H4 (cell line): ENCODE data around the gene SH3BP4. TPM values are rescaled to one million over a fixed set of nuclear protein-coding genes. Genes with fewer than 3 reads are reported as not detected.
"Not testable (repeated sequence)": the region's sequence is repeated elsewhere in the genome, so short reads cannot be mapped to it uniquely, and the experiment has no call there.

Experiments used
- DNase-seq: peaks from one replicate; pipeline ENCODE4 v3.0.0-alpha.2; 2015; ENCODE audit warnings: low spot score
- total RNA-seq: library from RNA; depleted of rRNA; stranded (reverse); fragments of >200 nt; shearing (Covaris generic); gene quantifications from 2 replicates; pipeline ENCODE4 v1.2.3, GENCODE V29; 2014

SH3BP4 gene
- total RNA-seq, 1 experiment from 2014 or later: 78.6 TPM

- DNase-seq: no peak
Measured at GRCh38 chr2:235010117-235010714, 58.4 kb downstream of the SH3BP4 start.

- DNase-seq: no peak
Measured at GRCh38 chr2:235011607-235011928, 59.8 kb downstream of the SH3BP4 start.

GRCh38 chr2:235011929-235012631 lies 60.3 kb downstream of the SH3BP4 start:
- DNase-seq: no peak

DNA sequence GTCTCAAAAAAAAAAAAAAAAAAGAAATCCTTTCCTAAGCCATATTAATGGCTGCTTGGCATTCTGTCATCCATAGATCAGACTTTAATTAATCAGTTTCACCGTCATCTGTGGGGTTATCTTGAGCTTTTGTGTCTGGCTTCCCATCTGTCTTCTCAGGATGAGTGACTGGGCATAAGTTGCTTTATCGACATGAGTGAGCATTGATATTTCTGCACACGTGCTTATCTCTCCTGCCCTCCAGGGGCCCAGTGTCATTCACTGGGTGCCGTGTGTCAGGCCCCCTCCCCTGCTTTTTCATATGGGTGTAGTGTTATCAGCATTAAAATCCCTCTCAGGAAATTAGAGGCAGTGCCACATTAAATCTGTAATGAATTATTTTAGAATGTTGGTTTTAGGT lies 65.6 kb downstream of the SH3BP4 start:
- no peak for DNase-seq

DNA sequence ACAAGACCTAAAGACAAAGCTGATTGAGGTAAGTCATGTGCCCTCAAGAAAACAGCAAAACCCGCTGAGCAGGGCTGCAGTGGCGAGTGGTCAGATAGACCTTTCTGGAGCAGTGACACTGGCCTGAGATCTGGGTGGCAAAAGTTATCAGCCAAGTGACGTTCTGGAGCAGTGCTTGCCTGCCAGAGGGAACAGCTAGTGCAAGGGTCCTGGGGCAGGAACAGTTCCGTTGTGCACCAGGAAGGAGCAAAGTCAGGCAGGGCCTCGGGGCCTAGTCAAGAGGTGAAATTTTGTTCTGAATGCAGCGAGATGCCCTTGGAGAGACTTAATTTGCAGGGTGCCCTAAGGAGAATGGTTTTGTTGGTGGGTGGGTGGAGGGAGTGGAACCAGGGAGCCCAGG lies 67.0 kb downstream of the SH3BP4 start:
- DNase-seq: no peak

- not testable (repeated sequence) for DNase-seq
Measured at GRCh38 chr2:235020141-235020540, 68.3 kb downstream of the SH3BP4 start.

GRCh38 chr2:235021752-235022151 lies 69.9 kb downstream of the SH3BP4 start:
- no peak for DNase-seq

- peak; percentile 48 for DNase-seq
Measured at GRCh38 chr2:235024191-235024860, 72.5 kb downstream of the SH3BP4 start.

DNA sequence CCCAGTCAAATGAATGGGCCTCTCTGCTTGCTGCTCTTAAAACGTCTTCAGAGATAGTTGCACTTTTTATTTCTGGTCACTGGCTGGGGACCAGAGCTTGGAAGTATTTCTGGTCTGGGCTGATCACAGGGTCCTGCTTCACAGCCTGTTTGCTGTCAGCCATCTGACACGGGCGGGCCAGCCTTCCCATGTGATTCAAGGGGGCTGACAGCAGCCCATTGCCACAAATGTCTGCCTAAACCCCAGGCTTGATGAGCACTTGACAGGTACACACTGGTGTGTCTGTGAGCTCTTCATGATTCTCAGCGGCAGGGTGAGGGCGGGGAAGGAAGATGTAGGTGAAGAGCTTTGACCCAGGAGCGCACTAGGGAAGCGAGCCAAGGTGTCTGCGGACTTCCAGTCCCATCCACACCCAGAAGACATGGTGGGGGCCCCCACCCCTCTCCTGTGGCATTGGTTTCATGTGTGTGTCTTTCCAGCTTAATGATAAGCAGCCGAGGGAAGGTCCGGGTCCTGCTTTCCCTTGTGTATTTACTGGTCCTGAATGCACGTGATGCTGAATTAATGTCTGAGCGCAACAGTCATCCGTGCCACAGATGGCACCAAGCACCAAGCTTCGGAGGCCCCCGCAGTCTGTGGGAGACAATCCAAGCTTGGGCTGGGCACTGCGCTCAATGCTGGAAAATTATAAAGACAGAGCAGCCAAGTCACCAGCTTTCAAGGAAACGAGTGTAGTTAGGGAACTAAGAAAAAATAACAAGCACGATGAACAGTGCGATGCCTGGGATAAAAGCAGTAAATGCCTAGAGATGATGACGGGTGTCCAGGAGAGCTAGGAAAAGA lies 73.3 kb downstream of the SH3BP4 start:
- DNase-seq: no peak

- peak; percentile 76 for DNase-seq
Measured at GRCh38 chr2:235025800-235026536, 74.2 kb downstream of the SH3BP4 start.

DNA sequence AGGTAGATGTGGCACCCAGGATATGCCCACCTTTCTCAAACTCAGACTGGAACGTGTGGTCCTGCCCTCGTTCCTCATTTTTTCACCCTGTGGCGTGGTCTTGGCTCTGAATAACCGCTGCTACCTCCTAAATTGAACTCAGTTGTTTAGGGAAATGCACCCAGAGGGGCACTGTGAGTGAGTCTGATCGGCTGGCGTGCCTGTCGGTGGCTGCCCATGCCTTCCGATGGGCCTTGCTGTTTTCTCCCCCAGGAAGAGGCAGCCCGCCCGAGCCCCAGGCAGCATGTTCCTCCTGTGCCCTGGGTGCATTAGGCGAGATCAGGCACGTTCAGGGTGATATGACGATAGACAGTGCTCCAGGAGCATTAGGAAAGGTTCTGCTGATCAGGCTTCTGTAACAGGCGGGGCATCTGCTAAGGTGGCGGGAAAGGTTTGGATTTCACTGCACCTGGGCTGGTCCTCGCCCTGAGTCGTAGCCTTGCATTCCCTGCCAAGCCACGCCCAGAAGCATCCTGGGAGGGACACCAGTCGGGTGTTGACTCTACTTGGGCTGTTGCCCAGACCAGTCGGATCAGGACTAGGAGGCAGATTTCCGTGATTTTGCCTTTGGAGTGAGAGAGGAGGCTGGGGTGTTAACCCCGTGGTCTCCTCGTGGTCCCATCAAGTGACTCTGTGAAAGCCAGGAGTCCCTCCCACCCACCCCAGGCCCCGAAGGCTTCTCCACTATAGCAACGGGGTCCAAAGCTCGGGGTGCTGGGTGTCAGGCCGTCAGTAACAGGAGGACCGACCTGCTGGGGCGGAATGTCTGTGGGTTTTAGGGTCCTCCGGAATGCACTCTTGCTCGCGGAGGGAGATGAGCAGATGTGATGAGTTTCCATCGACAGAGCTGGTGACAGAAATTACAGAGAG lies 75.1 kb downstream of the SH3BP4 start:
- DNase-seq: peak; percentile 90

GRCh38 chr2:235027558-235028214 lies 75.9 kb downstream of the SH3BP4 start:
- DNase-seq: peak; percentile 85

DNA sequence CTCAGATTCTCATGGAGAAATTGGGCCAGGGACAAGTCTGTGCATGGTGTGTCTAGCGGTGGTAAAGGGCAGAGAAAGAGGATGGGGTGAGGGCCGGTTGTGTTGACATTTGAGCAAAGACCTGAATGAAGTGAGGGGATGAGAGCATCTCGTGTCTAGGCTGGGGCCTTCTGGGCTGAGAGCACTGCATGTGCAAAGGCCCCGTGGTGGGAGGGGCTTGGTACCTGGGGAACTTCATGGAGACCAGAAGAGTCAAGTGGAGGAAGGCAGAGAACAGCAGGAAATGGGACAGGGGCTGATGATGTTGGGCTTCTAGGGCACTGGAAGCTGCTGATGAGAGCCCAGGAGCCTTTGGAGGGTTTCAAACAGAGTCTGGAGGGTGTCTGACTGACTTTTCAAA lies 76.8 kb downstream of the SH3BP4 start:
- no peak for DNase-seq

DNA sequence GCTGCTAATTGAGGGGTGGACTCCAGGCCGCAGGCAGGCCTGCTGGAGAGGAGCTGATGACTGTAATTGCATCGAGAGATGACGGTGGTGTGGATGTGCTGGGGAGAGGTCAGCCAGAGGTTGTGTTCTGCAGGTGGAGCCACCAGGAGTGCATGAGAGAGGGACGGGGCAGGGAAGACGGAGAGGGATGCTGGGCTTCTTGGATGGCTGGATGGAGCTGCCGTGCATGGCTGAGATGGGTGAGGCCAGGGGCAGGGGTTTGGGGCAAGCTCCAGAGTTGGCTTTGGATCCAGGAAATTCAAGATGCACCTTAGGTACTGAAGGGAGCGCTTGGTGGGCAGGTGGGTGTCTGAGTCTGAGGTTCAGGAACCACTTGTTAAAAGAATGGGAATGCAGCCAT lies 77.2 kb downstream of the SH3BP4 start:
- DNase-seq: no peak

GRCh38 chr2:235030126-235030525 lies 78.3 kb downstream of the SH3BP4 start:
- no peak for DNase-seq

GRCh38 chr2:235030936-235031335 lies 79.1 kb downstream of the SH3BP4 start:
- DNase-seq: no peak

DNA sequence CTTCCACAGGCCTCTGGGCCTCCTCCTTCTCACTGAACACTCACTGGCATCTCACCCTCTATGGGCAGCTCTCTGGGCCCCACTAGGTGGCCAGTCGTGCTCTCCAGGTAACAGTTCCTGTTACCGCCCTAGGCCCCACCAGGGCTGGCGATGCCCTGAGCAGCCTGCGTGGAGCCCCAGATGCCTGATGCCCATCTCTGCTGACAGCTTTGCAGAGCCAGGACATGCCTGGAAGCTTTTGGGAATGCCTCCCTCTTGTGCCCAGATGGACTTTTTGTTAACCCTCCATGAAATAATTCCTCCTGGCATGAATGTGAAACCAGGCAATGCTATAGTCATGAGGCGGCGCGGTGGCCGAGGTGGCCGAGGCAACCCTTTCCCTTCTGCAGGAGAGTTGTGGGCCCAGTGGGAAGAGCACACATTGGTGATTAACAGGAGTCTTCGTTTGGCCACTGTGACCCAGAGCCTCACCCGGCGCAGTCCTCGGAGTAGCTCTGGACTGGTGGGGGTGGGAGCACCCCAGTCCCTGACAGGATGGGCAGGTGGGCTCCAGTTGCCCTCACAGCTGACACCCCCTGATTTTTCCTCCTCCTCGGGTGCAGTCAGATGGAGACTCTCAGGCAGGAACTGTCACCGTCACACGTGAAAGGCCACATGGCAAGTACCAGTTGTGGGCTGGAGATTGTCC lies 80.0 kb downstream of the SH3BP4 start:
- no peak for DNase-seq

GRCh38 chr2:235032466-235032865 lies 80.6 kb downstream of the SH3BP4 start:
- no peak for DNase-seq

DNA sequence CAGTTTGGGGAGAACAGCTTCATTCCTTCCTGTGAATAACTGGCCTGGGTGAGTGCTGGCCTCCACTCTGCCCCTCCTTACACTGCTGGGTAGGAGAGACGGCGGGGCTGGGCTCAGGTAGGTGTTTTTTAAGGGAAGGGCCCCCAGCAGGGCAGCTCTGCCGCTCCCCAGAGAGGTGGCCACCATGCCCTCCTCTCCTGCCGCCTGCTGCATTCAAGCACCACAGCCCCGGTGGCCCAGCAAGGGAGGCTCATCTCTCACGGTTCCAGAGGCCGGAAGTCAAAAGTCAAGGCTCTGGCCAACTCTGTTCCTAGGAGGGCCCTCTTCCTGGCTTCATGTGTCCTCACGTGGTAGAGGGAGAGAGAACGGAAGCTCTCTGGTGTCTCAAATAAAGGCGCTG lies 81.1 kb downstream of the SH3BP4 start:
- DNase-seq: no peak
